Vagina (tissue), 2 donors: ENCODE data around the gene CDH24.

ENCODE experiments used
- POLR2AphosphoS5 ChIP-seq, 2 donors: sonication (generic); formaldehyde crosslinking; IDR thresholded peaks; one replicate each; pipeline ENCODE4 v1.9.0; 2017; ENCODE audit warnings: antibody characterized with exemption in 2 of 2, mild to moderate bottlenecking in 2 of 2, low read depth in 1 of 2; ENCODE audit not compliant: insufficient read depth in 1 of 2
- TF ChIP-seq, protein P1 (sequence below), 3 experiments: fragments of 450-650 bp in 2 of 3; fragments of 200-600 bp in 1 of 3; sonication (generic) in 1 of 3; IDR thresholded peaks; one replicate each; pipeline ENCODE4 v1.5.1; 2017 to 2019; ENCODE audit warnings: antibody characterized with exemption in 3 of 3, mild to moderate bottlenecking in 2 of 3, moderate library complexity in 2 of 3

DNA sequence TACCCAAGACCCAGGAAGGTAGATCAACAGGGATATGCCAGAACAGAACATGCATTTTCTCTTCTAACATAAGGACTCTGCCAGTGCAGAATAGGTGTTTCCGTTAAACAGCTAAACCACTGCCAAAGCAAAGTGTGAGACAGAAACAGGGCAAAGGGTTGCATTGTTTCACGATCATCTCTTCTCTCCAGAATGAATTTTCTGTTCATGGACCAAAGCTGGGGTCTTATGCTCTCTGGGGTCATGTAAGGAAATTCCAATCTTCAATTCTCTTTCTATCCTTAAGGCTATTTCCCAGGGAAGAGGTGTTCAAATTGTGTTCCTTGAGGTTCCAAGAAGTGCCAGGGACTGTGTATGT, 33.5 kb downstream of the CDH24 start:
- TF ChIP-seq, protein P1, sequence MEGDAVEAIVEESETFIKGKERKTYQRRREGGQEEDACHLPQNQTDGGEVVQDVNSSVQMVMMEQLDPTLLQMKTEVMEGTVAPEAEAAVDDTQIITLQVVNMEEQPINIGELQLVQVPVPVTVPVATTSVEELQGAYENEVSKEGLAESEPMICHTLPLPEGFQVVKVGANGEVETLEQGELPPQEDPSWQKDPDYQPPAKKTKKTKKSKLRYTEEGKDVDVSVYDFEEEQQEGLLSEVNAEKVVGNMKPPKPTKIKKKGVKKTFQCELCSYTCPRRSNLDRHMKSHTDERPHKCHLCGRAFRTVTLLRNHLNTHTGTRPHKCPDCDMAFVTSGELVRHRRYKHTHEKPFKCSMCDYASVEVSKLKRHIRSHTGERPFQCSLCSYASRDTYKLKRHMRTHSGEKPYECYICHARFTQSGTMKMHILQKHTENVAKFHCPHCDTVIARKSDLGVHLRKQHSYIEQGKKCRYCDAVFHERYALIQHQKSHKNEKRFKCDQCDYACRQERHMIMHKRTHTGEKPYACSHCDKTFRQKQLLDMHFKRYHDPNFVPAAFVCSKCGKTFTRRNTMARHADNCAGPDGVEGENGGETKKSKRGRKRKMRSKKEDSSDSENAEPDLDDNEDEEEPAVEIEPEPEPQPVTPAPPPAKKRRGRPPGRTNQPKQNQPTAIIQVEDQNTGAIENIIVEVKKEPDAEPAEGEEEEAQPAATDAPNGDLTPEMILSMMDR (IDR thresholded peaks at IDR 0.05): no peak
- TF ChIP-seq POLR2AphosphoS5 (IDR thresholded peaks at IDR 0.05; ENCODE audit: insufficient read depth in 1 of 2, low read depth in 1 of 2): no peak
